HG02588 (cell line): ENCODE results near the gene AMBRA1.

ENCODE experiments used
- ATAC-seq: cut with Tn5 transposase; IDR thresholded peaks from one replicate; pipeline ENCODE4 v1.9.1; 2021; ENCODE audit warnings: mild to moderate bottlenecking, moderate library complexity; ENCODE audit not compliant: unreplicated experiment

AMBRA1 gene

GRCh38 chr11:46477136-46477535, 116.7 kb downstream of the AMBRA1 start:
- ATAC-seq, result no peak

GRCh38 chr11:46475926-46476545, 117.8 kb downstream of the AMBRA1 start:
- ATAC-seq, result no peak

GRCh38 chr11:46475051-46475925, 118.5 kb downstream of the AMBRA1 start:
- no peak for ATAC-seq

GRCh38 chr11:46472662-46472994, 121.2 kb downstream of the AMBRA1 start:
- ATAC-seq, result no peak

- no peak for ATAC-seq
Measured at GRCh38 chr11:46471943-46472661, 121.7 kb downstream of the AMBRA1 start.

- no peak for ATAC-seq
Measured at GRCh38 chr11:46469926-46470325, 123.9 kb downstream of the AMBRA1 start.

GRCh38 chr11:46465683-46466082, 128.1 kb downstream of the AMBRA1 start:
- no peak for ATAC-seq

- ATAC-seq, result no peak
Measured at GRCh38 chr11:46463701-46464421, 130.0 kb downstream of the AMBRA1 start.

GRCh38 chr11:46461461-46461927, 132.3 kb downstream of the AMBRA1 start:
- ATAC-seq, result no peak

- no peak for ATAC-seq
Measured at GRCh38 chr11:46458491-46458890, 135.3 kb downstream of the AMBRA1 start.

GRCh38 chr11:46457659-46458424, 136.0 kb downstream of the AMBRA1 start:
- ATAC-seq, result no peak

GRCh38 chr11:46457021-46457420, 136.8 kb downstream of the AMBRA1 start:
- no peak for ATAC-seq

GRCh38 chr11:46456269-46457001, 137.4 kb downstream of the AMBRA1 start:
- ATAC-seq, result no peak

GRCh38 chr11:46455834-46456233, 138.0 kb downstream of the AMBRA1 start:
- no peak for ATAC-seq

- no peak for ATAC-seq
Measured at GRCh38 chr11:46452918-46453517, 140.8 kb downstream of the AMBRA1 start.

GRCh38 chr11:46451759-46452158, 142.1 kb downstream of the AMBRA1 start:
- ATAC-seq, result no peak

GRCh38 chr11:46450846-46451477, 142.9 kb downstream of the AMBRA1 start:
- ATAC-seq, result no peak

GRCh38 chr11:46447544-46447943, 146.3 kb downstream of the AMBRA1 start:
- ATAC-seq, result no peak
